HL-60/S4 treated with retinoic acid at 250 ng/mL for 4 days and 3 days (cell line): ENCODE measurements around the gene CBX4.
"Not testable (repeated sequence)": the region's sequence is repeated elsewhere in the genome, so short reads cannot be mapped to it uniquely, and the experiment has no call there.

ENCODE experiments used
- in situ Hi-C: fragments of 300-500 bp; cut with MboI; formaldehyde crosslinking; loops from 2 replicates; pipeline ENCODE4 v1.7.0; 2022; ENCODE audit warnings: low sequenced_read_pairs

The CBX4 gene

GRCh38 chr17:79861413-79862216 lies 22.4 kb upstream of the CBX4 start:
- in situ Hi-C loops: no loop called here

GRCh38 chr17:79859676-79860615 lies 20.7 kb upstream of the CBX4 start:
- in situ Hi-C loops: no loop called here

- in situ Hi-C loops: no loop called here
Measured at GRCh38 chr17:79857095-79857494, 17.9 kb upstream of the CBX4 start.

GRCh38 chr17:79855331-79856124 lies 16.3 kb upstream of the CBX4 start:
- in situ Hi-C loops: no loop called here

- in situ Hi-C loops: no loop called here
Measured at GRCh38 chr17:79854080-79855060, 15.1 kb upstream of the CBX4 start.

- in situ Hi-C loops: not testable (repeated sequence)
Measured at GRCh38 chr17:79853168-79853567, 13.9 kb upstream of the CBX4 start.

GRCh38 chr17:79852748-79853147 lies 13.5 kb upstream of the CBX4 start:
- in situ Hi-C loops: no loop called here

GRCh38 chr17:79851461-79851817 lies 12.2 kb upstream of the CBX4 start:
- in situ Hi-C loops: no loop called here

GRCh38 chr17:79850571-79851460 lies 11.6 kb upstream of the CBX4 start:
- in situ Hi-C loops: no loop called here

- in situ Hi-C loops: no loop called here
Measured at GRCh38 chr17:79849953-79850352, 10.7 kb upstream of the CBX4 start.

GRCh38 chr17:79848370-79848766 lies 9.1 kb upstream of the CBX4 start:
- in situ Hi-C loops: no loop called here

GRCh38 chr17:79847698-79848369 lies 8.6 kb upstream of the CBX4 start:
- in situ Hi-C loops: no loop called here

GRCh38 chr17:79845601-79845949 lies 6.3 kb upstream of the CBX4 start:
- in situ Hi-C loops: no loop called here

GRCh38 chr17:79844869-79845600 lies 5.8 kb upstream of the CBX4 start:
- in situ Hi-C loops: no loop called here

GRCh38 chr17:79843816-79844800 lies 4.9 kb upstream of the CBX4 start:
- in situ Hi-C loops: no loop called here

- in situ Hi-C loops: no loop called here
Measured at GRCh38 chr17:79843474-79843815, 4.2 kb upstream of the CBX4 start.
